SK-N-SH treated with all-trans-retinoic acid at 6 μM for 48 hours (cell line): Measurements from ENCODE around the gene GPRIN2.

Source experiments
- ATAC-seq: fragments of 200-7000 bp; cut with Tn5 transposase; 3 replicates; pipeline ENCODE4 v1.9.1; 2020; ENCODE audit warnings: mild to moderate bottlenecking, moderate library complexity
- BACH2 ChIP-seq: fragments of 250-450 bp; sonication (Bioruptor Pico); IDR thresholded peaks from 2 replicates; pipeline ENCODE4 v1.9.0; 2021; ENCODE audit warnings: mild to moderate bottlenecking, borderline replicate concordance
- CREB5 ChIP-seq: fragments of 250-450 bp; sonication (Bioruptor Pico); IDR thresholded peaks from 2 replicates; pipeline ENCODE4 v1.5.1; 2020; ENCODE audit warnings: low read depth, mild to moderate bottlenecking, moderate library complexity
- CSDC2 ChIP-seq: fragments of 250-450 bp; sonication (Bioruptor Pico); IDR thresholded peaks from 2 replicates; pipeline ENCODE4 v1.5.0; 2020; ENCODE audit warnings: mild to moderate bottlenecking, moderate library complexity
- CSRNP3 ChIP-seq: fragments of 250-450 bp; sonication (Bioruptor Pico); IDR thresholded peaks from 2 replicates; pipeline ENCODE4 v1.5.1; 2021; ENCODE audit warnings: mild to moderate bottlenecking, moderate library complexity
- ESRRG ChIP-seq: fragments of 250-450 bp; sonication (Bioruptor Pico); IDR thresholded peaks from 2 replicates; pipeline ENCODE4 v1.6.1; 2021; ENCODE audit warnings: mild to moderate bottlenecking
- ISL1 ChIP-seq: fragments of 250-450 bp; sonication (Bioruptor Pico); IDR thresholded peaks from 2 replicates; pipeline ENCODE4 v2.1.2; 2022; ENCODE audit warnings: mild to moderate bottlenecking, moderate library complexity
- OSR1 ChIP-seq: fragments of 250-450 bp; sonication (Bioruptor Pico); IDR thresholded peaks from 2 replicates; pipeline ENCODE4 v1.8.0; 2022; ENCODE audit warnings: moderate library complexity, mild to moderate bottlenecking, inconsistent platforms
- PATZ1 ChIP-seq: fragments of 250-450 bp; sonication (Bioruptor Pico); IDR thresholded peaks from 2 replicates; pipeline ENCODE4 v1.8.0; 2020; ENCODE audit warnings: mild to moderate bottlenecking, moderate library complexity, borderline replicate concordance
- RARB ChIP-seq: fragments of 250-450 bp; sonication (Bioruptor Pico); IDR thresholded peaks from 2 replicates; pipeline ENCODE4 v1.8.0; 2021; ENCODE audit warnings: mild to moderate bottlenecking, moderate library complexity
- SNAI2 ChIP-seq: fragments of 250-450 bp; sonication (Bioruptor Pico); IDR thresholded peaks from 2 replicates; pipeline ENCODE4 v1.5.0; 2020; ENCODE audit warnings: mild to moderate bottlenecking, moderate library complexity
- TCF4 ChIP-seq: fragments of 250-450 bp; sonication (Bioruptor Pico); IDR thresholded peaks from 2 replicates; pipeline ENCODE4 v1.8.0; 2021; ENCODE audit warnings: mild to moderate bottlenecking, moderate library complexity, borderline replicate concordance
- TOX ChIP-seq: fragments of 250-450 bp; sonication (Bioruptor Pico); IDR thresholded peaks from 2 replicates; pipeline ENCODE4 v1.8.0; 2021; ENCODE audit warnings: mild to moderate bottlenecking, moderate library complexity, borderline replicate concordance
- TSHZ2 ChIP-seq: fragments of 250-450 bp; sonication (Bioruptor Pico); IDR thresholded peaks from 2 replicates; pipeline ENCODE4 v1.5.0; 2020; ENCODE audit warnings: mild to moderate bottlenecking, moderate library complexity
- ZC3H10 ChIP-seq: fragments of 250-450 bp; sonication (Bioruptor Pico); IDR thresholded peaks from 2 replicates; pipeline ENCODE4 v1.5.1; 2021; ENCODE audit warnings: mild to moderate bottlenecking, moderate library complexity
- ZFP3 ChIP-seq: fragments of 250-450 bp; sonication (Bioruptor Pico); IDR thresholded peaks from 2 replicates; pipeline ENCODE4 v1.5.0; 2020; ENCODE audit warnings: mild to moderate bottlenecking, moderate library complexity
- ZFP30 ChIP-seq: fragments of 450-650 bp; formaldehyde crosslinking; IDR thresholded peaks from 2 replicates; pipeline ENCODE4 v1.5.0; 2022; ENCODE audit warnings: mild to moderate bottlenecking, moderate library complexity
- ZNF70 ChIP-seq: fragments of 450-650 bp; formaldehyde crosslinking; IDR thresholded peaks from 2 replicates; pipeline ENCODE4 v1.5.0; 2020; ENCODE audit warnings: mild to moderate bottlenecking, moderate library complexity
- ZNF8 ChIP-seq: fragments of 450-650 bp; formaldehyde crosslinking; IDR thresholded peaks from 2 replicates; pipeline ENCODE4 v1.5.0; 2020; ENCODE audit warnings: mild to moderate bottlenecking, moderate library complexity

The GPRIN2 gene

GRCh38 chr10:46523962-46524471 lies 32.4 kb downstream of the GPRIN2 start:
- TF ChIP-seq ISL1 (CRISPR knock-in tag), result no peak
- 0 out of 2 replicates have a peak, but pooled peaks have one; percentile 36 for TF ChIP-seq CREB5 (CRISPR knock-in tag)
- TF ChIP-seq CSDC2 (CRISPR knock-in tag), result no peak
- no peak for TF ChIP-seq ZNF70
- no peak for TF ChIP-seq ZFP30
- no peak for TF ChIP-seq SNAI2 (CRISPR knock-in tag)
- no peak for TF ChIP-seq OSR1
- TF ChIP-seq RARB, result no peak
- TF ChIP-seq, all 23 proteins: peak for 1
- ATAC-seq, result peak; percentile 33

GRCh38 chr10:46523119-46523961 lies 33.1 kb downstream of the GPRIN2 start:
- TF ChIP-seq CSRNP3 (no peak), PATZ1 (CRISPR knock-in tag) (no peak)
- ATAC-seq, result peak; percentile 44

- ATAC-seq, result no peak
- TF ChIP-seq ZNF8 (CRISPR knock-in tag) (no peak), SNAI2 (CRISPR knock-in tag) (no peak), TCF4 (CRISPR knock-in tag) (no peak), CSDC2 (CRISPR knock-in tag) (no peak), ZFP3 (CRISPR knock-in tag) (no peak), RARB (no peak), ZNF70 (no peak), TOX (CRISPR knock-in tag) (no peak), OSR1 (no peak)
- TF ChIP-seq, all 23 proteins: peak for 0
Measured at GRCh38 chr10:46522295-46523118, 34.0 kb downstream of the GPRIN2 start.

GRCh38 chr10:46520941-46521340 lies 35.5 kb downstream of the GPRIN2 start:
- ATAC-seq, result no peak
- no peak for TF ChIP-seq TSHZ2 (CRISPR knock-in tag)
- TF ChIP-seq RARB, result no peak
- TF ChIP-seq ISL1 (CRISPR knock-in tag), result peak; percentile 41; the same call in 1 of the 2 replicates

- no peak for ATAC-seq
- no peak for TF ChIP-seq ZNF70
- TF ChIP-seq RARB, result no peak
- TF ChIP-seq ZC3H10 (CRISPR knock-in tag), result no peak
- no peak for TF ChIP-seq BACH2 (CRISPR knock-in tag)
- TF ChIP-seq CSRNP3, result no peak
- no peak for TF ChIP-seq PATZ1 (CRISPR knock-in tag)
- TF ChIP-seq TCF4 (CRISPR knock-in tag), result no peak
- no peak for TF ChIP-seq ISL1 (CRISPR knock-in tag)
- no peak for TF ChIP-seq OSR1
- no peak for TF ChIP-seq CREB5 (CRISPR knock-in tag)
- TF ChIP-seq ESRRG, result no peak
Measured at GRCh38 chr10:46520381-46520780, 36.1 kb downstream of the GPRIN2 start.
